K562 (cell line): ENCODE results near the gene CAB39. TPM values are rescaled to one million over a fixed set of nuclear protein-coding genes. Genes with fewer than 3 reads are reported as not detected.

Experiments
- BCOR ChIP-seq: fragments of 450-650 bp; IDR thresholded peaks from 2 replicates; pipeline ENCODE4 v1.6.1; 2016
- DIDO1 ChIP-seq: fragments of 450-650 bp; IDR thresholded peaks from 2 replicates; pipeline ENCODE4 v1.6.1; 2016; ENCODE audit warnings: low read depth, missing biosample characterization, missing genetic modification characterization
- EWSR1 ChIP-seq: fragments of 450-650 bp; IDR thresholded peaks from 2 replicates; pipeline ENCODE4 v1.6.1; 2018; ENCODE audit warnings: borderline replicate concordance, mild to moderate bottlenecking, low read depth, moderate library complexity; ENCODE audit not compliant: partially characterized antibody
- FOSL1 ChIP-seq: fragments of 200-800 bp; sonication (Bioruptor generic); conservative IDR thresholded peaks from 2 replicates; pipeline ENCODE4 v1.6.1; 2016; ENCODE audit warnings: missing genetic modification characterization, missing compliant biosample characterization
- FOXJ2 ChIP-seq: fragments of 200-800 bp; sonication (Bioruptor generic); IDR thresholded peaks from 2 replicates; pipeline ENCODE4 v1.6.1; 2016; ENCODE audit warnings: missing genetic modification characterization, missing compliant biosample characterization
- HCFC1 ChIP-seq: IDR thresholded peaks from 2 replicates; pipeline ENCODE4 v1.6.1; 2012; ENCODE audit warnings: low read depth, low read length, improper control_type of control experiment
- HLTF ChIP-seq: fragments of 450-650 bp; IDR thresholded peaks from 2 replicates; pipeline ENCODE4 v1.6.1; 2016
- HNRNPUL1 ChIP-seq: fragments of 200-400 bp; formaldehyde crosslinking; IDR thresholded peaks from 2 replicates; pipeline ENCODE4 v1.6.1; 2017; ENCODE audit warnings: low read length
- ILK ChIP-seq: fragments of 450-650 bp; IDR thresholded peaks from 2 replicates; pipeline ENCODE4 v1.6.1; 2016; ENCODE audit warnings: missing genetic modification characterization, low read depth, mild to moderate bottlenecking, missing compliant biosample characterization, moderate library complexity, borderline replicate concordance
- KDM5B ChIP-seq: fragments of 200-600 bp; sonication (generic); IDR thresholded peaks from 2 replicates; pipeline ENCODE4 v1.6.1; 2012; ENCODE audit warnings: low read depth, mild to moderate bottlenecking, moderate library complexity, low read length, control low read depth, inconsistent platforms; ENCODE audit not compliant: insufficient replicate concordance
- MBD2 ChIP-seq: sonication (generic); IDR thresholded peaks from 2 replicates; pipeline ENCODE4 v1.6.1; 2016; ENCODE audit warnings: low read depth, borderline replicate concordance
- RUNX1 ChIP-seq: sonication (generic); IDR thresholded peaks from 2 replicates; pipeline ENCODE4 v1.6.1; 2016; ENCODE audit warnings: antibody characterized with exemption, low read depth
- SAFB ChIP-seq: fragments of 200-400 bp; formaldehyde crosslinking; IDR thresholded peaks from 2 replicates; pipeline ENCODE4 v1.6.1; 2017; ENCODE audit warnings: low read depth, low read length, borderline replicate concordance
- SETDB1 ChIP-seq: IDR thresholded peaks from one replicate; pipeline ENCODE4 v1.6.1; 2012; ENCODE audit warnings: low read length, control low read depth, inconsistent platforms
- SP1 ChIP-seq: sonication (generic); formaldehyde crosslinking; IDR thresholded peaks from 2 replicates; pipeline ENCODE4 v1.8.1; 2022; ENCODE audit warnings: mild to moderate bottlenecking, missing genetic modification reagents
- SRSF7 ChIP-seq: fragments of 200-400 bp; formaldehyde crosslinking; optimal IDR thresholded peaks from 2 replicates; pipeline ENCODE3; 2017; ENCODE audit warnings: mild to moderate bottlenecking, low read depth, low read length
- STAG1 ChIP-seq: sonication (generic); formaldehyde crosslinking; IDR thresholded peaks from 2 replicates; pipeline ENCODE4 v1.5.0; 2020; ENCODE audit warnings: missing genetic modification reagents, borderline replicate concordance
- TSHZ1 ChIP-seq: fragments of 250-450 bp; sonication (Bioruptor Pico); IDR thresholded peaks from 2 replicates; pipeline ENCODE4 v1.4.0; 2020; ENCODE audit warnings: mild to moderate bottlenecking, moderate library complexity
- ZNF707 ChIP-seq: fragments of 250-450 bp; sonication (Bioruptor Pico); conservative IDR thresholded peaks from 2 replicates; pipeline ENCODE4 v1.8.0; 2022; ENCODE audit warnings: inconsistent platforms, mild to moderate bottlenecking, moderate library complexity
- polyA plus RNA-seq, 8 experiments: library from polyadenylated mRNA; depleted of rRNA in 4 of 8; stranded (reverse) in 5 of 8; unstranded in 3 of 8; fragments of >200 nt; fragmentation: Nextera tagmentation in 2 of 8; fragmentation: Illumina TruSeq in 1 of 8; extraction: Ambion mirVana in 2 of 8; extraction: Trizol in 1 of 8; gene quantifications; 2 replicates each; pipeline versions ENCODE4 v1.2.1 to v1.2.3, GENCODE V29; 2011 to 2014; ENCODE audit warnings: inconsistent platforms in 1 of 8, missing spikeins in 1 of 8
- total RNA-seq, 7 experiments: library from RNA; depleted of rRNA in 6 of 7; stranded (reverse); fragments of >200 nt in 6 of 7; fragmentation: Illumina TruSeq in 2 of 7; extraction: Trizol in 2 of 7; gene quantifications; 2 replicates each; pipeline versions ENCODE4 v1.2.1 to v1.2.3, GENCODE V29; 2011 to 2021; ENCODE audit warnings: low replicate concordance in 1 of 7
- TF ChIP-seq, protein P1 (sequence below): fragments of 200-800 bp; sonication (Bioruptor generic); IDR thresholded peaks from 2 replicates; pipeline ENCODE4 v1.6.1; 2017; ENCODE audit warnings: missing genetic modification characterization, missing compliant biosample characterization
- TF ChIP-seq, protein P2 (sequence below): sonication (generic); formaldehyde crosslinking; IDR thresholded peaks from 2 replicates; pipeline ENCODE4 v1.8.0; 2022; ENCODE audit warnings: missing genetic modification reagents, mild to moderate bottlenecking, moderate library complexity, borderline replicate concordance
- TF ChIP-seq, protein P3 (sequence below): fragments of 250-450 bp; sonication (Bioruptor Pico); IDR thresholded peaks from 2 replicates; pipeline ENCODE4 v1.4.0; 2020

CAB39 gene
- total and polyA plus RNA-seq, 9 of the 15 experiments (the other 6 are each of a cell fraction or from before 2014, with no cell fraction given) = 27.2 to 94.4 (median 70.1) TPM

DNA sequence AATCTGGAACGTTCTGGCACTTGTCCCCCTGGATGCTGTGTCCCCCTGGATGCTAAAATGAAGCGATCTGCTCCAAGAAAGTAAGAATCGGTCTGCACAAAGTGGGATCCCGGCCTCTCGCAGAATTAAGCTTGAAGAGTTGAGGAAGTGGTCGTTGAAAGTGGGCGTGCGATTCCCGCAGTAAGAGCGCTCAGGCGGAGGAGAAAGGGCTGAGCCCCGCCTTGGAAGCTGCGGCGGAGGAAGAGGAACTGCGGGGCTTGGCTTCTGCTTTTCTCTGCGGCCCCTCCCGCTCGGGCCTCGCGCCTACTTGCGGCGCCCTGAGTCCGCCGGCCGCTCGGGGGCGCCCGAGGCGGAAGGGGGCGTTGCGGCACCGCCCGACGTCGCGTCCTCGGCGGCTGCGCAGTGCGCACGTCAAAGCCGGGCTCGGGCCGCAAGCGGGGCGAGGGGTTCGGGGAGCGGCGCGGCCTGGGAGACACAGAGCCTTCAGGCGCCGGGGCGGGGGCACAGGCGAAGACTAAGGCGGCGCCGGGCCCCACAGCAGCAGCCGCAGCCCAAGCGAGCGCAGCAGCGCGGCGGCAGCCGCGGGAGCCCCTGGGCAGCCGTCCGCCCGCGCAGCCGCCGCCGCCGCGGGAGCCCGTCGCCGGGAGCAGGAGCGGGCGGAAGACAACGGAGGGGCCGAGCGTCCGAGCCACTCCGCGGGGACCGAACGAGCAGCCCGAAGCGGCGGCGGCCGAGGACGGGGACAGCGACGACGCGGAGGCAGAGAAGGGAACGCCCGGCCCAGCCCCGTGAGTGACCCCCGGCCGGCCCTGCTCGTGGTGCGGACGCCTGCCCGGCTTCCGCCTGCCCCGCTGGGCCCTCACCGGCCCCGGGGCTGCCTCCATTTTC lies at the start of gene CAB39 (continued):
- TF ChIP-seq MBD2 = 0 out of 2 replicates have a peak, but pooled peaks have one; percentile 11
- TF ChIP-seq, protein P1, sequence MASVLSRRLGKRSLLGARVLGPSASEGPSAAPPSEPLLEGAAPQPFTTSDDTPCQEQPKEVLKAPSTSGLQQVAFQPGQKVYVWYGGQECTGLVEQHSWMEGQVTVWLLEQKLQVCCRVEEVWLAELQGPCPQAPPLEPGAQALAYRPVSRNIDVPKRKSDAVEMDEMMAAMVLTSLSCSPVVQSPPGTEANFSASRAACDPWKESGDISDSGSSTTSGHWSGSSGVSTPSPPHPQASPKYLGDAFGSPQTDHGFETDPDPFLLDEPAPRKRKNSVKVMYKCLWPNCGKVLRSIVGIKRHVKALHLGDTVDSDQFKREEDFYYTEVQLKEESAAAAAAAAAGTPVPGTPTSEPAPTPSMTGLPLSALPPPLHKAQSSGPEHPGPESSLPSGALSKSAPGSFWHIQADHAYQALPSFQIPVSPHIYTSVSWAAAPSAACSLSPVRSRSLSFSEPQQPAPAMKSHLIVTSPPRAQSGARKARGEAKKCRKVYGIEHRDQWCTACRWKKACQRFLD (CRISPR knock-in tag) = no peak
- TF ChIP-seq TSHZ1 (CRISPR knock-in tag) = no peak
- TF ChIP-seq SETDB1 = no peak
- TF ChIP-seq DIDO1 (tag) = no peak
- TF ChIP-seq FOSL1 = no peak
- no peak for TF ChIP-seq ILK (tag)
- TF ChIP-seq BCOR = no peak
- TF ChIP-seq SP1 = peak; percentile 80
- TF ChIP-seq KDM5B = peak; percentile 36
- peak; percentile 71 for TF ChIP-seq HCFC1
- TF ChIP-seq STAG1 (CRISPR knock-in tag) = no peak
- no peak for TF ChIP-seq HLTF
- TF ChIP-seq FOXJ2 (tag) = no peak
- TF ChIP-seq RUNX1 = no peak
- no peak for TF ChIP-seq EWSR1
- TF ChIP-seq SRSF7 = no peak
- TF ChIP-seq HNRNPUL1 = no peak
- TF ChIP-seq, protein P2, sequence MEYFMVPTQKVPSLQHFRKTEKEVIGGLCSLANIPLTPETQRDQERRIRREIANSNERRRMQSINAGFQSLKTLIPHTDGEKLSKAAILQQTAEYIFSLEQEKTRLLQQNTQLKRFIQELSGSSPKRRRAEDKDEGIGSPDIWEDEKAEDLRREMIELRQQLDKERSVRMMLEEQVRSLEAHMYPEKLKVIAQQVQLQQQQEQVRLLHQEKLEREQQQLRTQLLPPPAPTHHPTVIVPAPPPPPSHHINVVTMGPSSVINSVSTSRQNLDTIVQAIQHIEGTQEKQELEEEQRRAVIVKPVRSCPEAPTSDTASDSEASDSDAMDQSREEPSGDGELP = no peak; the same call in 1 of the 2 replicates
- TF ChIP-seq ZNF707 = no peak
- TF ChIP-seq, protein P3, sequence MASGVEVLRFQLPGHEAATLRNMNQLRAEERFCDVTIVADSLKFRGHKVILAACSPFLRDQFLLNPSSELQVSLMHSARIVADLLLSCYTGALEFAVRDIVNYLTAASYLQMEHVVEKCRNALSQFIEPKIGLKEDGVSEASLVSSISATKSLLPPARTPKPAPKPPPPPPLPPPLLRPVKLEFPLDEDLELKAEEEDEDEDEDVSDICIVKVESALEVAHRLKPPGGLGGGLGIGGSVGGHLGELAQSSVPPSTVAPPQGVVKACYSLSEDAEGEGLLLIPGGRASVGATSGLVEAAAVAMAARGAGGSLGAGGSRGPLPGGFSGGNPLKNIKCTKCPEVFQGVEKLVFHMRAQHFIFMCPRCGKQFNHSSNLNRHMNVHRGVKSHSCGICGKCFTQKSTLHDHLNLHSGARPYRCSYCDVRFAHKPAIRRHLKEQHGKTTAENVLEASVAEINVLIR (CRISPR knock-in tag) = 0 out of 2 replicates have a peak, but pooled peaks have one; percentile 10
- no peak for TF ChIP-seq SAFB
